ENCODE data around the gene AMY2A.

- no peak for TF ChIP-seq EZH2 (IDR thresholded peaks at IDR 0.05)
- TF ChIP-seq POLR2AphosphoS5 (IDR thresholded peaks at IDR 0.05; ENCODE audit: borderline replicate concordance, low read depth, low read length) = no peak
These were observed 865 bp upstream of the AMY2A start for GRCh38 chr1:103616362-103616761.
